Measurements from ENCODE around the gene ATF7.

ATF7 gene

DNA sequence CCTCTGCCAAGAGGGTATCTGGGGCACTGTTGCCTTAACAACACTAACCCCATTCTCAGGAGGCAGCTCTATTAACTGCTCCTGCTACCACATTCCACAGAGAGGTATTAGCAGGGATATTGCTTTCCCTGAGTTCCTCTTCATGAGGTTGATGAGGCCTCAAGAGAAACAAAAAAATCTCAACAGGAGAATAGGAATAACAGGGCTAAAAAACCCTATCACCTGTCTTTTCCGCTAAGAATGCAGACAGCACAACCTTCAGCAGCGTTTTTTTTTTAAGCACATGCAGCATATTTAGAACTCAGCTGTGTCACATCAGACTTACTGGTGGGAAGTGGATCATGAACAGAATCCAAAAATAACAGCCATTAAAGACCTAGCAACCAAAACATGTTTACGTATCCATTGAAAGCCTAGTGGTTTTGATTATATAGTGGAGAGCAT is 29.2 kb downstream of the ATF7 start (continued):
- TF ChIP-seq ZNF843 (tag by site-specific recombination; IDR thresholded peaks at IDR 0.05): peak; percentile 70; the same call in 1 of the 2 replicates
- no peak for TF ChIP-seq GLI2 (tag by site-specific recombination; IDR thresholded peaks at IDR 0.05; ENCODE audit: borderline replicate concordance, low read depth)
- TF ChIP-seq ZNF350 (tag by site-specific recombination; IDR thresholded peaks at IDR 0.05): no peak
- TF ChIP-seq ZNF140 (tag by site-specific recombination; IDR thresholded peaks at IDR 0.05): no peak
- no peak for TF ChIP-seq ZNF560 (tag by site-specific recombination; IDR thresholded peaks at IDR 0.05; ENCODE audit: borderline replicate concordance)
- TF ChIP-seq ATF2 (tag by site-specific recombination; IDR thresholded peaks at IDR 0.05; ENCODE audit: low read depth): no peak
- no peak for TF ChIP-seq MYNN (tag by site-specific recombination; IDR thresholded peaks at IDR 0.05; ENCODE audit: borderline replicate concordance)
- TF ChIP-seq ZSCAN16 (tag by site-specific recombination; IDR thresholded peaks at IDR 0.05): no peak
- TF ChIP-seq ZBTB44 (tag by site-specific recombination; IDR thresholded peaks at IDR 0.05): peak; percentile 91
- TF ChIP-seq ZNF629 (tag by site-specific recombination; IDR thresholded peaks at IDR 0.05): 0 out of 2 replicates have a peak, but pooled peaks have one; percentile 53
- no peak for TF ChIP-seq ZNF521 (tag by site-specific recombination; IDR thresholded peaks at IDR 0.05)
- no peak for TF ChIP-seq BCL11B (tag by site-specific recombination; IDR thresholded peaks at IDR 0.05; ENCODE audit: low read depth)
- no peak for TF ChIP-seq ZNF791 (tag by site-specific recombination; IDR thresholded peaks at IDR 0.05)
- TF ChIP-seq TCF7L2 (IDR thresholded peaks at IDR 0.05; ENCODE audit: borderline replicate concordance, low read depth, low read length): no peak
- TF ChIP-seq ZNF623 (tag by site-specific recombination; IDR thresholded peaks at IDR 0.05): no peak
- TF ChIP-seq INSM2 (tag by site-specific recombination; IDR thresholded peaks at IDR 0.05): no peak
- no peak for TF ChIP-seq ZNF157 (tag by site-specific recombination; IDR thresholded peaks at IDR 0.05)
- TF ChIP-seq, protein P1, sequence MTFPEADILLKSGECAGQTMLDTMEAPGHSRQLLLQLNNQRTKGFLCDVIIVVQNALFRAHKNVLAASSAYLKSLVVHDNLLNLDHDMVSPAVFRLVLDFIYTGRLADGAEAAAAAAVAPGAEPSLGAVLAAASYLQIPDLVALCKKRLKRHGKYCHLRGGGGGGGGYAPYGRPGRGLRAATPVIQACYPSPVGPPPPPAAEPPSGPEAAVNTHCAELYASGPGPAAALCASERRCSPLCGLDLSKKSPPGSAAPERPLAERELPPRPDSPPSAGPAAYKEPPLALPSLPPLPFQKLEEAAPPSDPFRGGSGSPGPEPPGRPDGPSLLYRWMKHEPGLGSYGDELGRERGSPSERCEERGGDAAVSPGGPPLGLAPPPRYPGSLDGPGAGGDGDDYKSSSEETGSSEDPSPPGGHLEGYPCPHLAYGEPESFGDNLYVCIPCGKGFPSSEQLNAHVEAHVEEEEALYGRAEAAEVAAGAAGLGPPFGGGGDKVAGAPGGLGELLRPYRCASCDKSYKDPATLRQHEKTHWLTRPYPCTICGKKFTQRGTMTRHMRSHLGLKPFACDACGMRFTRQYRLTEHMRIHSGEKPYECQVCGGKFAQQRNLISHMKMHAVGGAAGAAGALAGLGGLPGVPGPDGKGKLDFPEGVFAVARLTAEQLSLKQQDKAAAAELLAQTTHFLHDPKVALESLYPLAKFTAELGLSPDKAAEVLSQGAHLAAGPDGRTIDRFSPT (tag by site-specific recombination; IDR thresholded peaks at IDR 0.05): no peak
- TF ChIP-seq ZNF776 (tag by site-specific recombination; IDR thresholded peaks at IDR 0.05; ENCODE audit: borderline replicate concordance): no peak
- TF ChIP-seq ZNF311 (tag by site-specific recombination; IDR thresholded peaks at IDR 0.05; ENCODE audit: borderline replicate concordance): no peak
- TF ChIP-seq, protein P2, sequence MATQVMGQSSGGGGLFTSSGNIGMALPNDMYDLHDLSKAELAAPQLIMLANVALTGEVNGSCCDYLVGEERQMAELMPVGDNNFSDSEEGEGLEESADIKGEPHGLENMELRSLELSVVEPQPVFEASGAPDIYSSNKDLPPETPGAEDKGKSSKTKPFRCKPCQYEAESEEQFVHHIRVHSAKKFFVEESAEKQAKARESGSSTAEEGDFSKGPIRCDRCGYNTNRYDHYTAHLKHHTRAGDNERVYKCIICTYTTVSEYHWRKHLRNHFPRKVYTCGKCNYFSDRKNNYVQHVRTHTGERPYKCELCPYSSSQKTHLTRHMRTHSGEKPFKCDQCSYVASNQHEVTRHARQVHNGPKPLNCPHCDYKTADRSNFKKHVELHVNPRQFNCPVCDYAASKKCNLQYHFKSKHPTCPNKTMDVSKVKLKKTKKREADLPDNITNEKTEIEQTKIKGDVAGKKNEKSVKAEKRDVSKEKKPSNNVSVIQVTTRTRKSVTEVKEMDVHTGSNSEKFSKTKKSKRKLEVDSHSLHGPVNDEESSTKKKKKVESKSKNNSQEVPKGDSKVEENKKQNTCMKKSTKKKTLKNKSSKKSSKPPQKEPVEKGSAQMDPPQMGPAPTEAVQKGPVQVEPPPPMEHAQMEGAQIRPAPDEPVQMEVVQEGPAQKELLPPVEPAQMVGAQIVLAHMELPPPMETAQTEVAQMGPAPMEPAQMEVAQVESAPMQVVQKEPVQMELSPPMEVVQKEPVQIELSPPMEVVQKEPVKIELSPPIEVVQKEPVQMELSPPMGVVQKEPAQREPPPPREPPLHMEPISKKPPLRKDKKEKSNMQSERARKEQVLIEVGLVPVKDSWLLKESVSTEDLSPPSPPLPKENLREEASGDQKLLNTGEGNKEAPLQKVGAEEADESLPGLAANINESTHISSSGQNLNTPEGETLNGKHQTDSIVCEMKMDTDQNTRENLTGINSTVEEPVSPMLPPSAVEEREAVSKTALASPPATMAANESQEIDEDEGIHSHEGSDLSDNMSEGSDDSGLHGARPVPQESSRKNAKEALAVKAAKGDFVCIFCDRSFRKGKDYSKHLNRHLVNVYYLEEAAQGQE (tag by site-specific recombination; IDR thresholded peaks at IDR 0.05): no peak
- TF ChIP-seq, protein P3, sequence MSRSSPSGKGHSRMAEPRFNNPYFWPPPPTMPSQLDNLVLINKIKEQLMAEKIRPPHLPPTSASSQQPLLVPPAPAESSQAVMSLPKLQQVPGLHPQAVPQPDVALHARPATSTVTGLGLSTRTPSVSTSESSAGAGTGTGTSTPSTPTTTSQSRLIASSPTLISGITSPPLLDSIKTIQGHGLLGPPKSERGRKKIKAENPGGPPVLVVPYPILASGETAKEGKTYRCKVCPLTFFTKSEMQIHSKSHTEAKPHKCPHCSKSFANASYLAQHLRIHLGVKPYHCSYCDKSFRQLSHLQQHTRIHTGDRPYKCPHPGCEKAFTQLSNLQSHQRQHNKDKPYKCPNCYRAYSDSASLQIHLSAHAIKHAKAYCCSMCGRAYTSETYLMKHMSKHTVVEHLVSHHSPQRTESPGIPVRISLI (tag by site-specific recombination; IDR thresholded peaks at IDR 0.05): peak; percentile 61; the same call in 1 of the 2 replicates
- no peak for TF ChIP-seq ZBTB21 (tag by site-specific recombination; IDR thresholded peaks at IDR 0.05)
- TF ChIP-seq OSR2 (tag by site-specific recombination; IDR thresholded peaks at IDR 0.05): peak; percentile 90
- peak; percentile 50 for TF ChIP-seq ZXDB (tag by site-specific recombination; IDR thresholded peaks at IDR 0.05)
- TF ChIP-seq ZNF664 (tag by site-specific recombination; IDR thresholded peaks at IDR 0.05): no peak
- TF ChIP-seq, protein P4, sequence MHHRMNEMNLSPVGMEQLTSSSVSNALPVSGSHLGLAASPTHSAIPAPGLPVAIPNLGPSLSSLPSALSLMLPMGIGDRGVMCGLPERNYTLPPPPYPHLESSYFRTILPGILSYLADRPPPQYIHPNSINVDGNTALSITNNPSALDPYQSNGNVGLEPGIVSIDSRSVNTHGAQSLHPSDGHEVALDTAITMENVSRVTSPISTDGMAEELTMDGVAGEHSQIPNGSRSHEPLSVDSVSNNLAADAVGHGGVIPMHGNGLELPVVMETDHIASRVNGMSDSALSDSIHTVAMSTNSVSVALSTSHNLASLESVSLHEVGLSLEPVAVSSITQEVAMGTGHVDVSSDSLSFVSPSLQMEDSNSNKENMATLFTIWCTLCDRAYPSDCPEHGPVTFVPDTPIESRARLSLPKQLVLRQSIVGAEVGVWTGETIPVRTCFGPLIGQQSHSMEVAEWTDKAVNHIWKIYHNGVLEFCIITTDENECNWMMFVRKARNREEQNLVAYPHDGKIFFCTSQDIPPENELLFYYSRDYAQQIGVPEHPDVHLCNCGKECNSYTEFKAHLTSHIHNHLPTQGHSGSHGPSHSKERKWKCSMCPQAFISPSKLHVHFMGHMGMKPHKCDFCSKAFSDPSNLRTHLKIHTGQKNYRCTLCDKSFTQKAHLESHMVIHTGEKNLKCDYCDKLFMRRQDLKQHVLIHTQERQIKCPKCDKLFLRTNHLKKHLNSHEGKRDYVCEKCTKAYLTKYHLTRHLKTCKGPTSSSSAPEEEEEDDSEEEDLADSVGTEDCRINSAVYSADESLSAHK (tag by site-specific recombination; IDR thresholded peaks at IDR 0.05): no peak; the same call in 1 of the 2 replicates

Data from HEK293 (cell line).